Endothelial cell of umbilical vein (primary cell): ENCODE data around the gene NCOA7. TPM values are rescaled to one million over a fixed set of nuclear protein-coding genes. Genes with fewer than 3 reads are reported as not detected.
"Not testable (repeated sequence)": the region's sequence is repeated elsewhere in the genome, so short reads cannot be mapped to it uniquely, and the experiment has no call there.

ENCODE experiments used
- BruUV-seq: library from RNA; stranded (reverse); fragments of 400-500 nt; replicated peaks from 2 replicates; lab custom pipeline; 2021; lab: Mats Ljungman, UMichigan
- CTCF ChIA-PET: fragments of 300-600, 350-600 bp; sonication (Branson Sonifier 250); formaldehyde crosslinking; loops from one replicate; lab custom pipeline; 2021; ENCODE audit warnings: antibody characterized with exemption, inconsistent platforms; lab: Charles Lee
- POLR2A ChIA-PET: fragments of 300-600, 350-600 bp; sonication (Branson Sonifier 250); formaldehyde crosslinking; loops from one replicate; lab custom pipeline; 2021; ENCODE audit warnings: antibody characterized with exemption, inconsistent platforms; lab: Charles Lee
- DNase-seq: peaks from one replicate; pipeline ENCODE4 v3.0.0-alpha.2; 2011; ENCODE audit warnings: low read depth, low spot score
- FAIRE-seq: peaks from 2 replicates; lab custom pipeline; 2011; peaks lifted over from hg19 to GRCh38; lab: Jason Lieb, UNC
- H2AFZ ChIP-seq: 2 replicates; pipeline ENCODE4 v1.6.0; 2012; ENCODE audit warnings: low read depth, low read length, control low read depth, inconsistent platforms
- H3K27ac ChIP-seq: 2 replicates; pipeline ENCODE4 v1.5.1; 2011; ENCODE audit warnings: low read depth, mild to moderate bottlenecking, control low read depth, low read length, moderate library complexity; ENCODE audit not compliant: insufficient read depth
- H3K27me3 ChIP-seq, 2 experiments: 2 replicates each; pipeline versions ENCODE4 v1.6.0 to v1.6.1; 2011; ENCODE audit warnings: low read length in 2 of 2, mixed read lengths in 1 of 2; ENCODE audit not compliant: control insufficient read depth in 2 of 2, insufficient read depth in 2 of 2
- H3K36me3 ChIP-seq, 2 experiments: 2 replicates in 1 of 2; 3 replicates in 1 of 2; pipeline ENCODE4 v1.5.1; 2011; ENCODE audit warnings: low read length in 2 of 2, mild to moderate bottlenecking in 1 of 2, moderate library complexity in 1 of 2; ENCODE audit not compliant: control insufficient read depth in 2 of 2, insufficient read depth in 2 of 2; ENCODE audit errors: extremely low read depth in 1 of 2
- H3K4me1 ChIP-seq: 3 replicates; pipeline ENCODE4 v1.5.1; 2011; ENCODE audit warnings: mild to moderate bottlenecking, low read length; ENCODE audit not compliant: control insufficient read depth, insufficient read depth; ENCODE audit errors: extremely low read depth
- H3K4me2 ChIP-seq: 2 replicates; pipeline ENCODE4 v1.6.1; 2011; ENCODE audit warnings: low read length, control low read depth, mixed read lengths; ENCODE audit not compliant: insufficient read depth
- H3K4me3 ChIP-seq, 3 experiments: fragments of 200-600 bp in 1 of 3; sonication (generic), shearing (Covaris generic) in 1 of 3; replicated peaks in 1 of 3; 2 replicates each; pipeline ENCODE4 v1.5.1; 2011 to 2016; ENCODE audit warnings: control low read depth in 3 of 3, low read length in 3 of 3, mild to moderate bottlenecking in 2 of 3, inconsistent platforms in 1 of 3, low read depth in 1 of 3, moderate library complexity in 1 of 3; ENCODE audit not compliant: insufficient read depth in 1 of 3
- H3K79me2 ChIP-seq: 2 replicates; pipeline ENCODE4 v1.6.0; 2012; ENCODE audit warnings: low read length, inconsistent platforms; ENCODE audit not compliant: control insufficient read depth, insufficient read depth
- H3K9ac ChIP-seq: replicated peaks from 2 replicates; pipeline ENCODE3; 2011; ENCODE audit warnings: low read length, control low read depth; ENCODE audit not compliant: insufficient read depth; ENCODE audit errors: extremely low read depth
- H3K9me1 ChIP-seq: replicated peaks from 3 replicates; pipeline ENCODE4 v1.6.0; 2011; ENCODE audit warnings: mild to moderate bottlenecking, low read length; ENCODE audit not compliant: control insufficient read depth, insufficient read depth; ENCODE audit errors: extremely low read depth
- H3K9me3 ChIP-seq: replicated peaks from 2 replicates; pipeline ENCODE4 v1.5.1; 2012; ENCODE audit warnings: low read length, inconsistent platforms; ENCODE audit not compliant: control insufficient read depth, insufficient read depth
- H4K20me1 ChIP-seq: replicated peaks from 2 replicates; pipeline ENCODE3; 2011; ENCODE audit warnings: mild to moderate bottlenecking, low read length; ENCODE audit not compliant: control insufficient read depth, insufficient read depth; ENCODE audit errors: extremely low read depth
- EZH2 ChIP-seq: IDR thresholded peaks from 2 replicates; pipeline ENCODE4 v1.6.1; 2012; ENCODE audit warnings: borderline replicate concordance, low read depth, mild to moderate bottlenecking, moderate library complexity, low read length, inconsistent platforms; ENCODE audit not compliant: severe bottlenecking
- FOS ChIP-seq: IDR thresholded peaks from 2 replicates; pipeline ENCODE4 v1.6.1; 2011; ENCODE audit warnings: mild to moderate bottlenecking, low read length, moderate library complexity, borderline replicate concordance; ENCODE audit not compliant: insufficient read depth
- GATA2 ChIP-seq: IDR thresholded peaks from 2 replicates; pipeline ENCODE4 v1.7.0; 2011; ENCODE audit warnings: low read depth, mild to moderate bottlenecking, moderate library complexity, mixed read lengths, low read length; ENCODE audit not compliant: insufficient read length, insufficient read depth
- JUN ChIP-seq: IDR thresholded peaks from 2 replicates; pipeline ENCODE4 v1.6.1; 2011; ENCODE audit warnings: borderline replicate concordance, low read depth; ENCODE audit not compliant: insufficient read length, insufficient read depth
- MYC ChIP-seq: IDR thresholded peaks from one replicate; pipeline ENCODE4 v1.6.1; 2011; ENCODE audit warnings: mild to moderate bottlenecking, low read depth, low read length
- POLR2A ChIP-seq: IDR thresholded peaks from 2 replicates; pipeline ENCODE4 v1.6.1; 2012; ENCODE audit warnings: low read depth, mild to moderate bottlenecking, control low read depth, low read length
- POLR2AphosphoS5 ChIP-seq: IDR thresholded peaks from 2 replicates; pipeline ENCODE4 v1.6.1; 2012; ENCODE audit warnings: low read depth, mild to moderate bottlenecking, control low read depth, low read length, moderate library complexity; ENCODE audit not compliant: insufficient read depth
- dilution Hi-C: fragments of 300-500 bp; cut with MboI; formaldehyde crosslinking; loops from one replicate; pipeline ENCODE4 v1.15.0; 2019; ENCODE audit warnings: low sequenced_read_pairs; ENCODE audit not compliant: extremely low pct_ligation_motif_present
- intact Hi-C: fragments of 100-400 bp; cut with micrococcal nuclease; formaldehyde crosslinking; loops from one replicate; pipeline ENCODE4 v1.10.0; 2022
- polyA plus RNA-seq, 4 experiments: library from polyadenylated mRNA; depleted of rRNA in 3 of 4; stranded (reverse) in 3 of 4; unstranded in 1 of 4; fragments of >200 nt; gene quantifications; 2 replicates each; pipeline versions ENCODE4 v1.2.1 to v1.2.3, GENCODE V29; 2011 to 2012; ENCODE audit warnings: missing spikeins in 1 of 4
- total RNA-seq: library from RNA; stranded (reverse); gene quantifications from 2 replicates; pipeline ENCODE4 v1.2.3, GENCODE V29; 2021
- TF ChIP-seq, protein P1 (sequence below): IDR thresholded peaks from 2 replicates; pipeline ENCODE4 v1.6.1; 2011; ENCODE audit not compliant: insufficient read depth, insufficient read length
- TF ChIP-seq, protein P2 (sequence below), 2 donors: IDR thresholded peaks; 1 replicate in 1 of 2; 2 replicates in 1 of 2; pipeline ENCODE4 v1.5.1; 2011; ENCODE audit warnings: low read length in 2 of 2, mild to moderate bottlenecking in 2 of 2, moderate library complexity in 2 of 2, control low read depth in 1 of 2, inconsistent platforms in 1 of 2, low read depth in 1 of 2; ENCODE audit not compliant: insufficient read depth in 1 of 2; ENCODE audit errors: extremely low read depth in 1 of 2

The NCOA7 gene
- total and polyA plus RNA-seq, 2 donors (not counting 3 experiments of a cell fraction or from before 2014, with no cell fraction given), result 27.7 to 71.2 TPM

DNA sequence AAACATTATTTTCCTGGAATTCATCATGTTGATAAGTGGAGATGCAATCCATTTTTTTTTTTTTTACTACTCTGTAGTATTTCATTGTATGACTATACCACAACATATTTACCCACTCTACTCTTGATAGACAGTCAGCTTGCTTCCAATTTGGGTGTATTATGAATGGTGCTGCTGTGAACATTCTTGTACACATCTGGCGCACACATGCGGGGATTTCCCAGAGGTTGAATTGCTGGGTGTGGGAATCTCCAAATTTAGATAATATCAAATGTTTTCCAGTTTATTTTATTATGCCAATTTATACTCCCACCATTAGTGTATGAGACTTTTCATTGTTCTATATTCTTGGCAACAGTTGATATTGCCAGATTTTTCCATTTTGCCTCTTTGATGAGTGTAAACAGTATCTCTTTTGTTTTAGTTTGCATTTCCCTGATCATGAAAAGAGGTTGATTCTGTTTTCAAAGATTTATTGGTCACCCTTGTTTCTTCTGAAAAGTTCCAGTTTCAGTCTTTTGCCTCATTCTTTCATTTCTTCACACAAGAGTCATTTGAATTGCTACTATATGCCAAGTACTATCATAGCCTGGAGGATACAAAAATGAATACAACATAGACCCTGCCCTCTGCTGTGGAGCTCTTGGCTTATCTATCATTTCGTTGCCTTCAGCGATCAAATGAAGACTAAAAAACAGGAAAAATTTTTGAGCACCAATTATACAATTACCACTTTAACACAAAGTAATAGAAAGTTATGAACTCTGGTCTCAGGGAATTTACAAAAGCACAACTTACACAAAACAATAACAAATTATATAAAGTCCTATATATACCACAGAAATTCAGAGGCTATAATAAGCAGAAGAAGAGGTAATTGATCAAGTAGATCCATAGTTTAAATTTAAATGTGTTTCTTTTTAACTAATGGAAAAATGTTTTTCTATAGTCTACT lies 17.1 kb upstream of the NCOA7 start:
- no peak for DNase-seq

DNA sequence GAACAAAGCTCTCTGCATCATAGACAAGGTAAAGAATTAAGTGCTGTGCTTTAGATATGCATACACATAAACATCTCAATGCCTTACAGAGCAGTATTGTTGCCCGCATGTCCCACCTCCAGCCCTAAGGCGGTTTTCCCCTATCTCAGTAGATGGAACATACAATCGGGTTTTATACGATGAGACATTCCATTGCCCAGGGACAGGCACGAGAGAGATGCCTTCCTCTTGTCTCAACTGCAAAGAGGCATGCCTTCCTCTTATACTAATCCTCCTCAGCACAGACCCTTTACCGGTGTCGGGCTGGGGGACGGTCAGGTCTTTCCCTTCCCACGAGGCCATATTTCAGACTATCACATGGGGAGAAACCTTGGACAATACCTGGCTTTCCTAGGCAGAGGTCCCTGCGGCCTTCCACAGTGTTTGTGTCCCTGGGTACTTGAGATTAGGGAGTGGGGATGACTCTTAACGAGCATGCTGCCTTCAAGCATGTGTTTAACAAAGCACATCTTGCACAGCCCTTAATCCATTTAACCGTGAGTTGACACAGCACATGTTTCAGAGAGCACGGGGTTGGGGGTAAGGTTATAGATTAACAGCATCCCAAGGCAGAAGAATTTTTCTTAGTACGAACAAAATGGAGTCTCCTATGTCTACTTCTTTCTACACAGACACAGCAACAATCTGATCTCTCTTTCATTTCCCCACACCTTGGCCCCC lies 14.5 kb upstream of the NCOA7 start:
- intact Hi-C loops, H3K9me1 ChIP-seq, H3K4me2 ChIP-seq, DNase-seq, H3K4me3 ChIP-seq, POLR2A ChIA-PET, H4K20me1 ChIP-seq, FAIRE-seq, H3K9ac ChIP-seq, H3K36me3 ChIP-seq, H3K27ac ChIP-seq, BruUV-seq, CTCF ChIA-PET, H3K9me3 ChIP-seq, dilution Hi-C loops, H2AFZ ChIP-seq, H3K4me1 ChIP-seq, H3K79me2 ChIP-seq: not testable (repeated sequence)
- H3K27me3 ChIP-seq, result peaks cover 10 to 17% of the 10 kb centered on the region in 2 experiments

More for the DNA sequence above, 17.1 kb upstream of the NCOA7 start:
- CTCF ChIA-PET, result interaction anchor here (1.1 kb wide), 1 partner anchor 200 kb away, joined by 4 read pairs; no protein-coding TSS in a partner anchor
- no peak overlapping the region for H2AFZ ChIP-seq
- intact Hi-C loops, result no loop called here
- H3K9me1 ChIP-seq, result no peaks in the 10 kb centered on the region
- no peak overlapping the region for H3K9ac ChIP-seq
- no peaks in the 10 kb centered on the region for H3K36me3 ChIP-seq
- H3K27ac ChIP-seq, result no peak overlapping the region
- POLR2A ChIA-PET, result interaction anchor here (0.7 kb wide), 1 partner anchor 12 kb away, joined by 3 read pairs; no protein-coding TSS in a partner anchor
- H3K4me2 ChIP-seq, result no peak overlapping the region
- no peak for TF ChIP-seq FOS
- no peak for TF ChIP-seq EZH2
- TF ChIP-seq GATA2, result no peak
- TF ChIP-seq POLR2A, result no peak
- TF ChIP-seq, protein P1, sequence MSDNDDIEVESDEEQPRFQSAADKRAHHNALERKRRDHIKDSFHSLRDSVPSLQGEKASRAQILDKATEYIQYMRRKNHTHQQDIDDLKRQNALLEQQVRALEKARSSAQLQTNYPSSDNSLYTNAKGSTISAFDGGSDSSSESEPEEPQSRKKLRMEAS, result no peak
- TF ChIP-seq, protein P2, sequence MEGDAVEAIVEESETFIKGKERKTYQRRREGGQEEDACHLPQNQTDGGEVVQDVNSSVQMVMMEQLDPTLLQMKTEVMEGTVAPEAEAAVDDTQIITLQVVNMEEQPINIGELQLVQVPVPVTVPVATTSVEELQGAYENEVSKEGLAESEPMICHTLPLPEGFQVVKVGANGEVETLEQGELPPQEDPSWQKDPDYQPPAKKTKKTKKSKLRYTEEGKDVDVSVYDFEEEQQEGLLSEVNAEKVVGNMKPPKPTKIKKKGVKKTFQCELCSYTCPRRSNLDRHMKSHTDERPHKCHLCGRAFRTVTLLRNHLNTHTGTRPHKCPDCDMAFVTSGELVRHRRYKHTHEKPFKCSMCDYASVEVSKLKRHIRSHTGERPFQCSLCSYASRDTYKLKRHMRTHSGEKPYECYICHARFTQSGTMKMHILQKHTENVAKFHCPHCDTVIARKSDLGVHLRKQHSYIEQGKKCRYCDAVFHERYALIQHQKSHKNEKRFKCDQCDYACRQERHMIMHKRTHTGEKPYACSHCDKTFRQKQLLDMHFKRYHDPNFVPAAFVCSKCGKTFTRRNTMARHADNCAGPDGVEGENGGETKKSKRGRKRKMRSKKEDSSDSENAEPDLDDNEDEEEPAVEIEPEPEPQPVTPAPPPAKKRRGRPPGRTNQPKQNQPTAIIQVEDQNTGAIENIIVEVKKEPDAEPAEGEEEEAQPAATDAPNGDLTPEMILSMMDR (IDR thresholded peaks at IDR 0.05; ENCODE audit: extremely low read depth in 1 of 2, insufficient read depth in 1 of 2, low read depth in 1 of 2, low read length in 2 of 2), result no peak
- no peak for TF ChIP-seq POLR2AphosphoS5
- no peak for TF ChIP-seq JUN
- TF ChIP-seq MYC, result no peak
- no peak overlapping the region for H3K4me3 ChIP-seq
- dilution Hi-C loops, result no loop called here
- H3K9me3 ChIP-seq, result no peaks in the 10 kb centered on the region
- no peak for FAIRE-seq
- no peaks in the 10 kb centered on the region for H3K4me1 ChIP-seq
- no peaks in the 10 kb centered on the region for H4K20me1 ChIP-seq
- H3K27me3 ChIP-seq, result peaks cover 17% of the 10 kb centered on the region in 2 experiments
- BruUV-seq, result no TSS peak
- no peaks in the 10 kb centered on the region for H3K79me2 ChIP-seq
